ENCODE measurements around the gene CUTC. TPM values are rescaled to one million over a fixed set of nuclear protein-coding genes. Genes with fewer than 3 reads are reported as not detected.

The CUTC gene, protein sequence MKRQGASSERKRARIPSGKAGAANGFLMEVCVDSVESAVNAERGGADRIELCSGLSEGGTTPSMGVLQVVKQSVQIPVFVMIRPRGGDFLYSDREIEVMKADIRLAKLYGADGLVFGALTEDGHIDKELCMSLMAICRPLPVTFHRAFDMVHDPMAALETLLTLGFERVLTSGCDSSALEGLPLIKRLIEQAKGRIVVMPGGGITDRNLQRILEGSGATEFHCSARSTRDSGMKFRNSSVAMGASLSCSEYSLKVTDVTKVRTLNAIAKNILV
- total RNA-seq, result 10 to 100 TPM; 21.0 to 32.1 (median 29.3) TPM
- 28.8 TPM for total RNA-seq (2013)
- total RNA-seq, result 11.8 to 39.7 (median 27.6) reads per million in 29 experiments

- Histone ChIP-seq H3K4me3 (ENCODE audit: control insufficient read depth in 1 of 2, extremely low read depth in 1 of 2, low read length in 1 of 2) (peak within 1 kb of the TSS; percentile 75 to 85), H3K27ac (ENCODE audit: low read length) (peak within 1 kb of the TSS; percentile 79), H3K27me3 (replicated peaks in 1 of 2; ENCODE audit: control insufficient read depth in 2 of 2, extremely low read depth in 1 of 2, insufficient read depth in 2 of 2, low read length in 1 of 2) (no peaks in the 10 kb centered on the region), H3K36me3 (ENCODE audit: control insufficient read depth in 2 of 2, extremely low read depth in 1 of 2, insufficient read depth in 1 of 2, low read length in 1 of 2) (peaks cover 0 to 21% of the 10 kb centered on the region in 2 donors), H3K4me1 (ENCODE audit: control insufficient read depth in 1 of 2, extremely low read depth in 1 of 2, insufficient read depth in 2 of 2, low read length in 2 of 2) (peaks cover 17 to 22% of the 10 kb centered on the region in 2 experiments), H3K9me3 (no peaks in the 10 kb centered on the region)
- no peaks in the 10 kb centered on the region for H3K27me3 Mint-ChIP-seq
- H3K9me3 Mint-ChIP-seq, result no peaks in the 10 kb centered on the region
- H3K27ac Mint-ChIP-seq, result peak within 1 kb of the TSS; percentile 99
- ATAC-seq (replicated peaks in 1 of 4) (peak; percentile 91 to 93 (median 92)), DNase-seq (peak; percentile 86 to 97 (median 93))
- ChIA-PET CTCF (interaction anchor here in 1 of 2 donors (0.6 to 1.8 kb wide), 6 partner anchors 11 to 779 kb away, joined by 3 to 5 read pairs (median 4); partner anchors contain the start of genes GOT1 and SLC25A28), POLR2A (interaction anchor here (0.6 to 1.1 kb wide), 4 partner anchors 8 to 1598 kb away, joined by 3 to 5 read pairs (median 4); partner anchors contain the start of gene R3HCC1L (in 1 of the 2))
- WGBS (ENCODE audit: insufficient coverage), result 0% methylated on average over 65 of the region's 73 CpGs
- peaks cover 47 to 59% (median 52%) of the 10 kb centered on the region in 3 donors for H3K4me1 Mint-ChIP-seq
- peak within 1 kb of the TSS; percentile 100 for H3K4me3 Mint-ChIP-seq
- H3K36me3 Mint-ChIP-seq, result peaks cover 27% of the 10 kb centered on the region
These were observed at the start of gene CUTC, which contains the start of gene COX15 for GRCh38 chr10:99732033-99732842. Gene CUTC (plus strand): TSS chr10:99732234. CDS start chr10:99732349, 115 bp downstream. Gene COX15 (minus strand): TSS chr10:99732127. CDS start chr10:99732049, 78 bp downstream.

DNA sequence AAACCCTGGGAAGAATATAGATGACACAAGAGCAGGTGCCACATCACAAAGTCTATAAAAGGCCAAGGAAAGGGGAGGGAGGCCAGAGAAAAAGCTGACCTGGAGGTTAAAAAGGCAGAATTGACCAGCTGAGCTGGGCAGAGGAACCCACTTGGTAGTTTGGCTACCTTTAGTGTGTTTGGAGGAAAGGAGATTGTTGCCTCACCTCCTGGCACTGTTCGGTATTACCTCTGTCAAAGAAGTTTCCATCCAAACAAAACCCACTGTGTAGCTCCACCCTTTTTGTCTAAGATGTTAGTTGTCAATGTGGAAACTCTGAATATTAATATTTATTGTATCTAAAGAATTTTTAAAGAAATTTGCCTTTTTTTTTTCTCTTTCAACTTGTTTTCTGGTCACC is 49.3 kb upstream of the CUTC start:
- CTCF ChIA-PET, result interaction anchor here in 1 of 2 donors (1.0 kb wide), 1 partner anchor 24 kb away, joined by 4 read pairs; no protein-coding TSS in a partner anchor
- DNase-seq (peak in 1 of 35 experiments; percentile 3), ATAC-seq (replicated peaks in 1 of 4) (peak in 2 of 4 experiments; percentile 27 to 31)
- POLR2A ChIA-PET, result no interaction called here
- Mint-ChIP-seq H3K4me1 (no peaks in the 10 kb centered on the region), H3K27ac (no peak overlapping the region), H3K9me3 (no peaks in the 10 kb centered on the region), H3K4me3 (no peak overlapping the region), H3K27me3 (no peaks in the 10 kb centered on the region), H3K36me3 (peaks cover 30% of the 10 kb centered on the region)
- Histone ChIP-seq H3K4me1 (ENCODE audit: control insufficient read depth in 1 of 2, extremely low read depth in 1 of 2, insufficient read depth in 2 of 2, low read length in 2 of 2) (no peaks in the 10 kb centered on the region), H3K36me3 (ENCODE audit: control insufficient read depth in 2 of 2, extremely low read depth in 1 of 2, insufficient read depth in 1 of 2, low read length in 1 of 2) (peaks cover 0 to 18% of the 10 kb centered on the region in 2 donors), H3K9me3 (no peaks in the 10 kb centered on the region), H3K4me3 (ENCODE audit: control insufficient read depth in 1 of 2, extremely low read depth in 1 of 2, low read length in 1 of 2) (no peak overlapping the region), H3K27me3 (replicated peaks in 1 of 2; ENCODE audit: control insufficient read depth in 2 of 2, extremely low read depth in 1 of 2, insufficient read depth in 2 of 2, low read length in 1 of 2) (no peaks in the 10 kb centered on the region), H3K27ac (ENCODE audit: low read length) (no peak overlapping the region)
- WGBS (ENCODE audit: insufficient coverage), result no CpG with 5 or more reads among the region's 1 CpG

DNA sequence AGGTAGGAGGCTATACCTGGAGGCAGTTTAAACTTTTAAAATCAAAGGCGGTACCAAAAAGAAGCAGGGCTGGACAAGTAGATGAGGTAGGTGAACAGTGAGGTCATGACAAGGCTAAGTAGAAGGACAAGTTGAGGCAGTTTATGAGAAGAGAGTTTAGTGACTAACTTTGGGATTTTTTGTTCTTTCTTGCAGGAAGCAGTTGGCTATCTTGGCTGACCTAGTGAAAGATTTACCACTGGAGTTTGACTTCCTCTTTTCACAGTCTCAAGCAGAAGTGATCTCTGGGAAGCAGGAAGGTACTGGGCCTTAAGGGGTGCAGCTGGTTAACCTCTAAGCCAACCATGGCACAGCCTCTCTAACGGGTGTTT is 46.5 kb upstream of the CUTC start:
- H3K4me3 Mint-ChIP-seq, result no peak overlapping the region
- DNase-seq (peak in 1 of 35 experiments; percentile 6), ATAC-seq (replicated peaks in 1 of 4) (no peak)
- Histone ChIP-seq H3K36me3 (ENCODE audit: control insufficient read depth in 2 of 2, extremely low read depth in 1 of 2, insufficient read depth in 1 of 2, low read length in 1 of 2) (peaks cover 0 to 7% of the 10 kb centered on the region in 2 donors), H3K27me3 (replicated peaks in 1 of 2; ENCODE audit: control insufficient read depth in 2 of 2, extremely low read depth in 1 of 2, insufficient read depth in 2 of 2, low read length in 1 of 2) (no peaks in the 10 kb centered on the region), H3K9me3 (no peaks in the 10 kb centered on the region), H3K27ac (ENCODE audit: low read length) (no peak overlapping the region), H3K4me3 (ENCODE audit: control insufficient read depth in 1 of 2, extremely low read depth in 1 of 2, low read length in 1 of 2) (no peak overlapping the region), H3K4me1 (ENCODE audit: control insufficient read depth in 1 of 2, extremely low read depth in 1 of 2, insufficient read depth in 2 of 2, low read length in 2 of 2) (no peaks in the 10 kb centered on the region)
- POLR2A ChIA-PET, result interaction anchor here in 1 of 2 donors (0.7 kb wide), 1 partner anchor 15 kb away, joined by 3 read pairs; no protein-coding TSS in a partner anchor
- WGBS (ENCODE audit: insufficient coverage), result 94% methylated on average over 1 of the region's 2 CpGs
- H3K36me3 Mint-ChIP-seq, result peaks cover 33% of the 10 kb centered on the region
- no peaks in the 10 kb centered on the region for H3K4me1 Mint-ChIP-seq
- no peaks in the 10 kb centered on the region for H3K9me3 Mint-ChIP-seq
- no peak overlapping the region for H3K27ac Mint-ChIP-seq
- CTCF ChIA-PET, result no interaction called here
- no peaks in the 10 kb centered on the region for H3K27me3 Mint-ChIP-seq

- Mint-ChIP-seq H3K36me3 (peaks cover 45% of the 10 kb centered on the region), H3K9me3 (no peaks in the 10 kb centered on the region), H3K4me1 (no peaks in the 10 kb centered on the region), H3K27me3 (no peaks in the 10 kb centered on the region), H3K4me3 (no peak overlapping the region), H3K27ac (no peak overlapping the region)
- no peak for DNase-seq
- peaks cover 0 to 8% of the 10 kb centered on the region in 2 donors for H3K36me3 ChIP-seq (ENCODE audit: control insufficient read depth in 2 of 2, extremely low read depth in 1 of 2, insufficient read depth in 1 of 2, low read length in 1 of 2)
- ChIA-PET CTCF (interaction anchor here in 1 of 2 donors (0.8 kb wide), 1 partner anchor 12 kb away, joined by 4 read pairs; no protein-coding TSS in a partner anchor), POLR2A (interaction anchor here in 1 of 2 donors (0.6 kb wide), 1 partner anchor 18 kb away, joined by 3 read pairs; no protein-coding TSS in a partner anchor)
- no peak overlapping the region for H3K27ac ChIP-seq (ENCODE audit: low read length)
- no CpG with 5 or more reads among the region's 1 CpG for WGBS (ENCODE audit: insufficient coverage)
- no peaks in the 10 kb centered on the region for H3K27me3 ChIP-seq (replicated peaks in 1 of 2; ENCODE audit: control insufficient read depth in 2 of 2, extremely low read depth in 1 of 2, insufficient read depth in 2 of 2, low read length in 1 of 2)
- H3K4me3 ChIP-seq (ENCODE audit: control insufficient read depth in 1 of 2, extremely low read depth in 1 of 2, low read length in 1 of 2), result no peak overlapping the region
- H3K4me1 ChIP-seq (ENCODE audit: control insufficient read depth in 1 of 2, extremely low read depth in 1 of 2, insufficient read depth in 2 of 2, low read length in 2 of 2), result no peaks in the 10 kb centered on the region
- H3K9me3 ChIP-seq, result no peaks in the 10 kb centered on the region
- ATAC-seq (replicated peaks in 1 of 4), result no peak
These were observed 42.6 kb upstream of the CUTC start for GRCh38 chr10:99689461-99689860.

GRCh38 chr10:99693933-99694583 is 38.0 kb upstream of the CUTC start:
- ChIA-PET CTCF (interaction anchor here in 1 of 2 donors (0.7 kb wide), 1 partner anchor 83 kb away, joined by 4 read pairs; no protein-coding TSS in a partner anchor), POLR2A (no interaction called here)
- no peak for ATAC-seq (replicated peaks in 1 of 4)
- Mint-ChIP-seq H3K9me3 (no peaks in the 10 kb centered on the region), H3K27ac (no peak overlapping the region), H3K36me3 (peaks cover 57% of the 10 kb centered on the region), H3K4me3 (no peak overlapping the region), H3K4me1 (no peaks in the 10 kb centered on the region), H3K27me3 (no peaks in the 10 kb centered on the region)
- Histone ChIP-seq H3K4me3 (ENCODE audit: control insufficient read depth in 1 of 2, extremely low read depth in 1 of 2, low read length in 1 of 2) (no peak overlapping the region), H3K36me3 (ENCODE audit: control insufficient read depth in 2 of 2, extremely low read depth in 1 of 2, insufficient read depth in 1 of 2, low read length in 1 of 2) (peaks cover 0 to 38% of the 10 kb centered on the region in 2 donors), H3K27me3 (replicated peaks in 1 of 2; ENCODE audit: control insufficient read depth in 2 of 2, extremely low read depth in 1 of 2, insufficient read depth in 2 of 2, low read length in 1 of 2) (no peaks in the 10 kb centered on the region), H3K4me1 (ENCODE audit: control insufficient read depth in 1 of 2, extremely low read depth in 1 of 2, insufficient read depth in 2 of 2, low read length in 2 of 2) (no peaks in the 10 kb centered on the region), H3K27ac (ENCODE audit: low read length) (no peak overlapping the region), H3K9me3 (no peaks in the 10 kb centered on the region)
- 100% methylated on average over 1 of the region's 3 CpGs for WGBS (ENCODE audit: insufficient coverage)
- no peak for DNase-seq

GRCh38 chr10:99695761-99696160 is 36.3 kb upstream of the CUTC start:
- CTCF ChIA-PET, result no interaction called here

More at GRCh38 chr10:99695761-99696160, 36.3 kb upstream of the CUTC start:
- peaks cover 0 to 44% of the 10 kb centered on the region in 2 donors for H3K36me3 ChIP-seq (ENCODE audit: control insufficient read depth in 2 of 2, extremely low read depth in 1 of 2, insufficient read depth in 1 of 2, low read length in 1 of 2)
- H3K27me3 Mint-ChIP-seq, result no peaks in the 10 kb centered on the region
- H3K27ac ChIP-seq (ENCODE audit: low read length), result no peak overlapping the region
- H3K27me3 ChIP-seq (replicated peaks in 1 of 2; ENCODE audit: control insufficient read depth in 2 of 2, extremely low read depth in 1 of 2, insufficient read depth in 2 of 2, low read length in 1 of 2), result no peaks in the 10 kb centered on the region
- no peak overlapping the region for H3K27ac Mint-ChIP-seq
- ATAC-seq (replicated peaks in 1 of 4), result no peak
- H3K4me3 Mint-ChIP-seq, result no peak overlapping the region
- DNase-seq, result no peak
- peaks cover 64% of the 10 kb centered on the region for H3K36me3 Mint-ChIP-seq
- 86% methylated on average over 1 of the region's 6 CpGs for WGBS (ENCODE audit: insufficient coverage)
- H3K4me3 ChIP-seq (ENCODE audit: control insufficient read depth in 1 of 2, extremely low read depth in 1 of 2, low read length in 1 of 2), result no peak overlapping the region
- no peaks in the 10 kb centered on the region for H3K4me1 Mint-ChIP-seq
- no peaks in the 10 kb centered on the region for H3K9me3 ChIP-seq
- H3K4me1 ChIP-seq (ENCODE audit: control insufficient read depth in 1 of 2, extremely low read depth in 1 of 2, insufficient read depth in 2 of 2, low read length in 2 of 2), result no peaks in the 10 kb centered on the region
- POLR2A ChIA-PET, result interaction anchor here in 1 of 2 donors (0.5 kb wide), 1 partner anchor 18 kb away, joined by 5 read pairs; no protein-coding TSS in a partner anchor
- no peaks in the 10 kb centered on the region for H3K9me3 Mint-ChIP-seq

Data from T-cell (primary cell).